Heart right ventricle (tissue), 16 donors: Measurements from ENCODE around the gene DESI2. TPM values are rescaled to one million over a fixed set of nuclear protein-coding genes. Genes with fewer than 3 reads are reported as not detected.
A peak's percentile ranks its signal among the peaks of the same experiment; 100 is the strongest.

Experiments used
- ATAC-seq, 8 donors: fragments of 200-7000 bp; cut with Tn5 transposase; one replicate each; pipeline ENCODE4 v1.9.1; 2020; ENCODE audit warnings: mild to moderate bottlenecking in 8 of 8, moderate library complexity in 8 of 8, moderate number of reproducible peaks in 1 of 8
- DNase-seq, 2 donors: peaks; one replicate each; pipeline ENCODE4 v3.0.0-alpha.2; 2020
- H3K27ac ChIP-seq, 10 donors: fragments of 200-600 bp; sonication (generic) in 2 of 10; one replicate each; pipeline versions ENCODE4 v1.5.0 to v1.8.0; 2020 to 2022; ENCODE audit warnings: mild to moderate bottlenecking in 3 of 10
- H3K27me3 ChIP-seq, 7 donors: fragments of 200-600 bp; one replicate each; pipeline ENCODE4 v1.8.0; 2021 to 2022; ENCODE audit warnings: mild to moderate bottlenecking in 2 of 7
- H3K36me3 ChIP-seq, 9 donors: fragments of 200-600 bp; sonication (generic) in 1 of 9; one replicate each; pipeline versions ENCODE4 v1.5.0 to v1.8.0; 2020 to 2022; ENCODE audit warnings: mild to moderate bottlenecking in 2 of 9
- H3K4me1 ChIP-seq, 9 donors: fragments of 200-600 bp; sonication (generic) in 1 of 9; one replicate each; pipeline versions ENCODE4 v1.5.0 to v1.8.0; 2020 to 2022; ENCODE audit warnings: mild to moderate bottlenecking in 4 of 9
- H3K4me3 ChIP-seq, 10 donors: fragments of 200-600 bp; sonication (generic) in 2 of 10; one replicate each; pipeline versions ENCODE4 v1.5.0 to v1.8.0; 2020 to 2022; ENCODE audit warnings: mild to moderate bottlenecking in 7 of 10, moderate library complexity in 2 of 10
- H3K9me3 ChIP-seq, 11 donors: fragments of 200-600 bp in 10 of 11; sonication (generic) in 2 of 11; one replicate each; pipeline versions ENCODE4 v1.5.0 to v1.8.0; 2013 to 2022; ENCODE audit warnings: mild to moderate bottlenecking in 2 of 11, control low read depth in 1 of 11, moderate library complexity in 1 of 11
- WGBS, 2 donors: extraction: QIAGEN DNeasy Blood & Tissue Kit; methylation state at CpG; one replicate each; pipeline ENCODE4 v1.1.7; 2013; ENCODE audit warnings: inconsistent platforms in 1 of 2; 5-methylcytosine and 5-hydroxymethylcytosine counted together
- intact Hi-C, 10 donors: fragments of 100-400 bp; cut with DNase I; formaldehyde crosslinking; loops; one replicate each; pipeline versions ENCODE4 v1.11.1 to v1.14.2; 2022
- polyA plus RNA-seq, 2 donors: library from polyadenylated mRNA; stranded (reverse); fragments of 200-250 nt; gene quantifications; one replicate each; pipeline ENCODE4 v1.2.3, GENCODE V29; 2013
- total RNA-seq, 10 donors: library from RNA; stranded (reverse); fragmentation: NEBNext Ultra II Directional in 3 of 10; extraction: Animal tissue kit (Norgen Biotek cat#: 25700) in 3 of 10; gene quantifications; one replicate each; pipeline versions ENCODE4 v1.2.1 to v1.2.4, GENCODE V29; 2021 to 2023
- TF ChIP-seq, protein P1 (sequence below), 9 donors: fragments of 200-600 bp; sonication (generic) in 2 of 9; IDR thresholded peaks; one replicate each; pipeline versions ENCODE4 v1.5.0 to v1.8.0; 2021 to 2022; ENCODE audit warnings: antibody characterized with exemption in 9 of 9, mild to moderate bottlenecking in 5 of 9, moderate library complexity in 1 of 9
- donor health status: Arrhythmogenic right ventricular cardiomyopathy.
- donor health status: ischemic (EF 13 %, LVEDD 7.1; RV severe dilation, severe dysfunction).
- donor health status: healthy with polysubstance abuse.
- donor health status: DM: no; HTN: yes; CAD: no.
- donor health status: DM: no; HTN: no; CAD: no.
- donor health status: ischemic (EF 25% LVEDD 6.9; RV normal size, moderate dysfunction).
- donor health status: ischemic (EF 25% LVEDD 5.7; RV mildly dilated, moderate dysfunction).
- donor health status: healthy.
- donor health status: DM: yes; HTN: yes; CAD: no.
- donor health status: Ischemic cardiomyopathy.
- donor health status: ischemic (EF 35%, LVEDD 5.7; RV mildly dilated, moderate dysfunction).
- donor health status: nonischemic (EF 11% LVEDD 7.7; RV severe dilation, severe dysfunction).
- donor health status: DM: yes; HTN: yes; CAD: no.
- donor health status: PGD.
- donor health status: ischemic (EF 29% LVEDD 5.4; RV normal size, mild dysfunction).
- donor health status: nonischemic (EF 23%, LVEDD 6.1; RV moderate dilation, normal function).

The DESI2 gene
- total and polyA plus RNA-seq, 12 donors: 11.7 to 24.0 (median 20.5) TPM

DNA sequence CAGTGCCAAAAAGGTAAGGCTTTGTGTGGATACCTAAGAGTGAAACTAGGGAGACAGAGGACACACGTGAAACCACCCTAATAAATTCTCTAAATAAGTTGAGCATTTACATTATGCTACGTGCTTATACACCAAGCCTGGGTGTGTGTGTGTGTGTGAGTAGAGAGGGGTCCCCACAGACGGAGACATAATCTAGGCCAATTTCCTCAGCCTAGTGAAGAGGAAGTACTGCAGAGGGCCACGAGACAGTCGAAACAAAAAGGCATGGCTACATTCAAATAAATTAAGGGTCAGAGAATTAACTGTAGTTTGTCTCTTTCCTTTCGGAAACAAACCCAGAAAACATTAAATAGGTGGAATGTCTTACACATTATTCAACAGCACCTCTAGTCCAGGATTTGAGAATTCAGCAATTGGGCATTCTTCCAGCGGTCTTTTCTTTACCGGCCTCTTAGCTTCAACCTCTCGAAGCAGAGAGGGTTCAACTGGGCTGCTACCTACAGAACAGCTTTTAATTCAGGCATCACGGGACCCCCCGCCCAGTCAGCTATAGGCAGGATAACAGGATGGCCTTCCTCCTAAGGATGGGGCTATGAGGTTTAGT, 75.0 kb downstream of the DESI2 start:
- Histone ChIP-seq H3K27me3 (peaks cover 0 to 13% (median 0%) of the 10 kb centered on the region in 7 donors), H3K27ac (no peak overlapping the region), H3K36me3 (no peaks in the 10 kb centered on the region), H3K9me3 (no peaks in the 10 kb centered on the region), H3K4me1 (peaks cover 0 to 9% (median 3%) of the 10 kb centered on the region in 9 donors), H3K4me3 (no peak overlapping the region)
- DNase-seq (no peak), ATAC-seq (no peak)
- 91 to 94% methylated on average over 11 of the region's 11 CpGs for WGBS, 2 donors
- intact Hi-C loops: loop anchor here in 1 of 10 donors (5.0 kb wide), 1 partner anchor 1436 kb away; no protein-coding TSS in a partner anchor
- TF ChIP-seq, protein P1, sequence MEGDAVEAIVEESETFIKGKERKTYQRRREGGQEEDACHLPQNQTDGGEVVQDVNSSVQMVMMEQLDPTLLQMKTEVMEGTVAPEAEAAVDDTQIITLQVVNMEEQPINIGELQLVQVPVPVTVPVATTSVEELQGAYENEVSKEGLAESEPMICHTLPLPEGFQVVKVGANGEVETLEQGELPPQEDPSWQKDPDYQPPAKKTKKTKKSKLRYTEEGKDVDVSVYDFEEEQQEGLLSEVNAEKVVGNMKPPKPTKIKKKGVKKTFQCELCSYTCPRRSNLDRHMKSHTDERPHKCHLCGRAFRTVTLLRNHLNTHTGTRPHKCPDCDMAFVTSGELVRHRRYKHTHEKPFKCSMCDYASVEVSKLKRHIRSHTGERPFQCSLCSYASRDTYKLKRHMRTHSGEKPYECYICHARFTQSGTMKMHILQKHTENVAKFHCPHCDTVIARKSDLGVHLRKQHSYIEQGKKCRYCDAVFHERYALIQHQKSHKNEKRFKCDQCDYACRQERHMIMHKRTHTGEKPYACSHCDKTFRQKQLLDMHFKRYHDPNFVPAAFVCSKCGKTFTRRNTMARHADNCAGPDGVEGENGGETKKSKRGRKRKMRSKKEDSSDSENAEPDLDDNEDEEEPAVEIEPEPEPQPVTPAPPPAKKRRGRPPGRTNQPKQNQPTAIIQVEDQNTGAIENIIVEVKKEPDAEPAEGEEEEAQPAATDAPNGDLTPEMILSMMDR (IDR thresholded peaks at IDR 0.05): no peak

DNA sequence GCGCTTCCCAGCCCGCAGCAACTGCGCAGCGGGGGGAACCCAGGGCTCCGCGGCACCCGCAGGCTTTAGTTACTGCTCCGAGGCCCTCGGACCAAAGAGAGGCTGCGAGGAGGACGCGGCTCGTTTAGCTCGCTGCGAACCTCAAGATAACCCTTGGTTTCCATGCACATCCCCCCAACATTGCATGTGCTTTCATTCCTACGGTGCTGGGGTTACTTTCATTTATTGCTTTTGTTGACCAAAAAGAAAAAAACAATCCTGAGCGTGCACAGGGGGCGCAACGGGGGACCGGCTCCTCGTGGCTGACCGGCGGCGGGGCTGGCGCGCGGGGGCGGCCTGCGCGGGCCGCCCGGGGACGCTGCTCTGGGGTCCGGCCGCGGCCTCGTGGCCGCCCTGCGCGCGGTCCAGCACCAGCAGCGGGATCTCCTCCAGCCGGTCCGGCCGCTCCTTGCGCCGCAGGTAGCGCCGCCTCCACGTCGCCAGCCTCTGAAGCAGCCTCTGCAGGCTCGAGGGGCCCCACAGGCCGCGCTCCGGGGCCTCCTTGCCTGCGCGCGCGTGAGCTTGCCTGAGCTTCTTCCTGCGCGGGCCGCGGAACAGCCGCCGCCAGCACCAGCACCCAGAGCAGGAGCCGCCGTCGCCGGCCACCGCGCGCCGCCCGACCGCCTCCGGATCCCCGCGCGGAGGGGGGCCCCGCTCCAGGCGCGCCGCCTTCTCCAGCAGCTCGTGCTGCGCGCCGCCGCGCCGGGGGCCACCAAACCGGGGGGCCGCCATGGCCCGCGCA, 77.4 kb downstream of the DESI2 start:
- ATAC-seq (peak; percentile 52 to 82 (median 65)), DNase-seq (peak; percentile 7 to 42)
- peaks cover 0 to 3% (median 0%) of the 10 kb centered on the region in 11 donors for H3K9me3 ChIP-seq
- WGBS, 2 donors: 0 to 1% methylated on average over 82 to 94 of the region's 94 CpGs
- intact Hi-C loops: no loop called here
- TF ChIP-seq, protein P1 (IDR thresholded peaks at IDR 0.05): no peak
- peaks cover 0 to 9% (median 3%) of the 10 kb centered on the region in 9 donors for H3K4me1 ChIP-seq
- H3K36me3 ChIP-seq: no peaks in the 10 kb centered on the region
- peak overlapping the region; percentile 25 to 65 (median 58) for H3K4me3 ChIP-seq
- peak overlapping the region in 1 of 10 donors; percentile 40 for H3K27ac ChIP-seq
- peaks cover 0 to 13% (median 0%) of the 10 kb centered on the region in 7 donors for H3K27me3 ChIP-seq

DNA sequence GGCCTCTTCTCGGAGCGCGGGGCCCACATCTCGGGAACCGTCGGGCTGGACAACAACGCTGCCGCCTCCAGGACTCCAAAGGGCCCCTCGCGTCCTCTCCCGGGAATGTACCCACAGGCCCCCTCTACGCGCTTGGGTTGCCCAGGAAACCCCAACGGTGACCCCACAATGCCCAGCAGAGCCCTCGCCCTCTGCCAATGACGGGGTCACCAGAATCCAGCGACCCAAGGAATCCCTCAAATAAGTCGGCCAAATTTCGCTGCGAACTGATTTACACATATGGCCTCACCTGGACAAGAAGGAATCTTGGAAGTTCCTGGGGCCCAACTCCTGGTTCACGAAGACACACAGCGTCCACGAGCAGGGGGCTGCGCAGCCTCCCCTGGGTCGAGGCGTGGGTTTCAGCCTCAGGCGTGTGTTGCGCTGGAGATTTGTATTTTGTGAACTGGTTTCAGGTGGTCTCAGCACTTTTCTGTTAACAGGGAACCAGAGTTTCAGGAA, 78.1 kb downstream of the DESI2 start:
- H3K27ac ChIP-seq: no peak overlapping the region
- peaks cover 0 to 8% (median 0%) of the 10 kb centered on the region in 11 donors for H3K9me3 ChIP-seq
- TF ChIP-seq, protein P1 (IDR thresholded peaks at IDR 0.05): no peak
- H3K27me3 ChIP-seq: peaks cover 0 to 13% (median 0%) of the 10 kb centered on the region in 7 donors
- no peak for DNase-seq
- peaks cover 0 to 9% (median 3%) of the 10 kb centered on the region in 9 donors for H3K4me1 ChIP-seq
- no peaks in the 10 kb centered on the region for H3K36me3 ChIP-seq
- intact Hi-C loops: no loop called here
- peak overlapping the region in 9 of 10 donors; percentile 45 to 65 (median 59) for H3K4me3 ChIP-seq
- no peak for ATAC-seq
- WGBS, 2 donors: 49 to 55% methylated on average over 24 to 28 of the region's 28 CpGs

DNA sequence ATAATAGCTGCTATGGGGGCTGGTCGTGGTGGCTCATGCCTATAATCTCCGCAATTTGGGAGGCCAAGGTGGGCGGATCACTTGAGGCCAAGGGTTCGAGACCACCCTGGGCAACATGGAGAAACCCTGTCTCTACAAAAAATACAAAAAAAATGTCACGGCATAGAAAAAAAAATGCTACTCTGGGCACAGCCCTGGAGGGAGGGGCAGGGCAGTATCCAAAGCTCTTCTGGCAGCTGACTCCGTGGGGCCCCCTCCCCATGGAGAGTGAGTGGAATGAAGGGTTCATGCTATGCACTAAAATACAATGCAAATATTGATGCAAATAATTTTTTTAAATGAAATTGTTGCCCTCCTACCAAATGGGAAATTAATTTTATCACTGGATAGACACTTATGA, 78.7 kb downstream of the DESI2 start:
- Histone ChIP-seq H3K4me1 (peaks cover 0 to 9% (median 3%) of the 10 kb centered on the region in 9 donors), H3K9me3 (peaks cover 0 to 8% (median 0%) of the 10 kb centered on the region in 11 donors), H3K27ac (no peak overlapping the region), H3K27me3 (peaks cover 0 to 13% (median 0%) of the 10 kb centered on the region in 7 donors), H3K4me3 (no peak overlapping the region), H3K36me3 (no peaks in the 10 kb centered on the region)
- 93 to 95% methylated on average over 6 of the region's 6 CpGs for WGBS, 2 donors
- TF ChIP-seq, protein P1 (IDR thresholded peaks at IDR 0.05): no peak
- intact Hi-C loops: no loop called here
- DNase-seq (no peak), ATAC-seq (no peak)
